GM23338 (cell line): ENCODE results near the gene PNN. TPM values are rescaled to one million over a fixed set of nuclear protein-coding genes. Genes with fewer than 3 reads are reported as not detected.

Experiments
- ATAC-seq: fragments of 200-7000 bp; cut with Tn5 transposase; 3 replicates; pipeline ENCODE4 v1.9.1; 2020
- DNase-seq: peaks from one replicate; pipeline ENCODE4 v3.0.0-alpha.2; 2015; ENCODE audit warnings: low spot score
- H2AFZ ChIP-seq: fragments of 200-600 bp; sonication (generic); 2 replicates; pipeline ENCODE4 v1.8.0; 2016; ENCODE audit warnings: antibody characterized with exemption, mild to moderate bottlenecking, moderate library complexity
- H3F3A ChIP-seq: fragments of 200-600 bp; sonication (generic); replicated peaks from 2 replicates; pipeline ENCODE4 v1.8.0; 2017; ENCODE audit warnings: antibody characterized with exemption, mixed run types, low read depth
- H3K27ac ChIP-seq: fragments of 200-600 bp; sonication (generic); 2 replicates; pipeline ENCODE4 v1.6.1; 2016; ENCODE audit warnings: low read depth
- H3K27me3 ChIP-seq: fragments of 200-600 bp; sonication (generic); 2 replicates; pipeline ENCODE4 v1.8.0; 2016; ENCODE audit warnings: mild to moderate bottlenecking, mixed run types, moderate library complexity; ENCODE audit not compliant: insufficient read depth
- H3K36me3 ChIP-seq: fragments of 200-600 bp; sonication (generic); 2 replicates; pipeline ENCODE4 v1.8.0; 2016; ENCODE audit warnings: mild to moderate bottlenecking; ENCODE audit not compliant: insufficient read depth
- H3K4me1 ChIP-seq: fragments of 200-600 bp; sonication (generic); 2 replicates; pipeline ENCODE4 v1.8.0; 2016; ENCODE audit warnings: mild to moderate bottlenecking, moderate library complexity; ENCODE audit not compliant: insufficient read depth
- H3K4me2 ChIP-seq: fragments of 200-600 bp; sonication (generic); 2 replicates; pipeline ENCODE4 v1.7.1; 2017; ENCODE audit warnings: mixed run types
- H3K4me3 ChIP-seq: fragments of 200-600 bp; sonication (generic); 2 replicates; pipeline ENCODE4 v1.6.1; 2016; ENCODE audit warnings: mixed run types
- H3K79me2 ChIP-seq: fragments of 200-600 bp; sonication (generic); replicated peaks from 2 replicates; pipeline ENCODE4 v1.8.0; 2017; ENCODE audit warnings: mild to moderate bottlenecking; ENCODE audit not compliant: insufficient read depth
- H3K9me2 ChIP-seq: fragments of 200-600 bp; sonication (generic); 2 replicates; pipeline ENCODE4 v1.8.0; 2017; ENCODE audit not compliant: insufficient read depth
- H4K20me1 ChIP-seq: fragments of 200-600 bp; sonication (generic); replicated peaks from 2 replicates; pipeline ENCODE4 v1.8.0; 2017; ENCODE audit warnings: mild to moderate bottlenecking; ENCODE audit not compliant: insufficient read depth
- H3K27ac Mint-ChIP-seq: 2 replicates; pipeline ENCODE4 v1.8.0; 2020; ENCODE audit warnings: inconsistent platforms, mild to moderate bottlenecking, moderate library complexity, mixed read lengths
- H3K27me3 Mint-ChIP-seq: 3 replicates; pipeline ENCODE4 v1.8.0; 2022; ENCODE audit warnings: low read depth, mild to moderate bottlenecking, moderate library complexity, mixed read lengths, inconsistent platforms; ENCODE audit not compliant: insufficient read depth, poor library complexity
- H3K36me3 Mint-ChIP-seq: 3 replicates; pipeline ENCODE4 v1.8.0; 2021; ENCODE audit warnings: low read depth, mild to moderate bottlenecking, inconsistent platforms, moderate library complexity, mixed read lengths
- H3K4me1 Mint-ChIP-seq: 3 replicates; pipeline ENCODE4 v1.8.0; 2020; ENCODE audit warnings: mild to moderate bottlenecking, inconsistent platforms, mixed read lengths
- H3K4me3 Mint-ChIP-seq: 3 replicates; pipeline ENCODE4 v1.8.0; 2021; ENCODE audit warnings: moderate library complexity, mild to moderate bottlenecking, inconsistent platforms, mixed read lengths
- H3K9me3 Mint-ChIP-seq: 3 replicates; pipeline ENCODE4 v1.8.0; 2020; ENCODE audit warnings: moderate library complexity, mild to moderate bottlenecking, inconsistent platforms, mixed read lengths
- CREB1 ChIP-seq: fragments of 250-450 bp; sonication (Bioruptor Pico); IDR thresholded peaks from 2 replicates; pipeline ENCODE4 v1.5.0; 2020; ENCODE audit warnings: low read depth, mild to moderate bottlenecking, moderate library complexity
- CTCF ChIP-seq, 2 experiments: fragments of 200-600 bp in 1 of 2; sonication (generic) in 1 of 2; conservative IDR thresholded peaks; 2 replicates each; pipeline versions ENCODE4 v1.5.1 to v1.6.1; 2016 to 2017; ENCODE audit warnings: antibody characterized with exemption in 2 of 2, low read depth in 2 of 2, mild to moderate bottlenecking in 2 of 2, moderate library complexity in 1 of 2
- ETS1 ChIP-seq: IDR thresholded peaks from 2 replicates; pipeline ENCODE4 v1.6.1; 2016; ENCODE audit warnings: antibody characterized with exemption
- EZH2 ChIP-seq: fragments of 200-600 bp; sonication (generic); IDR thresholded peaks from one replicate; pipeline ENCODE4 v1.8.0; 2017; ENCODE audit warnings: antibody characterized with exemption, mild to moderate bottlenecking, low read depth; ENCODE audit not compliant: unreplicated experiment
- EZH2phosphoT487 ChIP-seq: fragments of 200-600 bp; sonication (generic); IDR thresholded peaks from one replicate; pipeline ENCODE4 v1.8.1; 2018; ENCODE audit warnings: antibody characterized with exemption; ENCODE audit not compliant: unreplicated experiment
- JUNB ChIP-seq: IDR thresholded peaks from one replicate; pipeline ENCODE4 v1.6.1; 2016; ENCODE audit warnings: antibody characterized with exemption; ENCODE audit not compliant: unreplicated experiment
- NANOG ChIP-seq: IDR thresholded peaks from 2 replicates; pipeline ENCODE4 v1.6.1; 2016; ENCODE audit warnings: antibody characterized with exemption, borderline replicate concordance
- POLR2AphosphoS5 ChIP-seq: IDR thresholded peaks from 2 replicates; pipeline ENCODE4 v1.6.1; 2016; ENCODE audit warnings: antibody characterized with exemption, low read depth
- REST ChIP-seq: IDR thresholded peaks from one replicate; pipeline ENCODE4 v1.6.1; 2018; ENCODE audit warnings: antibody characterized with exemption; ENCODE audit not compliant: unreplicated experiment
- STAT1 ChIP-seq: IDR thresholded peaks from one replicate; pipeline ENCODE4 v1.6.1; 2016; ENCODE audit warnings: antibody characterized with exemption; ENCODE audit not compliant: unreplicated experiment
- ZNF114 ChIP-seq: fragments of 250-450 bp; sonication (Bioruptor Pico); IDR thresholded peaks from 2 replicates; pipeline ENCODE4 v1.5.0; 2020; ENCODE audit warnings: mild to moderate bottlenecking, moderate library complexity
- ZNF331 ChIP-seq: fragments of 250-450 bp; sonication (Bioruptor Pico); IDR thresholded peaks from 2 replicates; pipeline ENCODE4 v1.5.0; 2020; ENCODE audit warnings: low read depth, mild to moderate bottlenecking, moderate library complexity
- ZNF462 ChIP-seq: fragments of 250-450 bp; sonication (Bioruptor Pico); IDR thresholded peaks from 2 replicates; pipeline ENCODE4 v1.5.0; 2020; ENCODE audit warnings: mild to moderate bottlenecking, moderate library complexity
- polyA plus RNA-seq: library from polyadenylated mRNA; unstranded; fragments of >200 nt; fragmentation: Nextera tagmentation; extraction: Ambion mirVana; gene quantifications from 2 replicates; pipeline ENCODE4 v1.2.1, GENCODE V29; 2016
- total RNA-seq: library from RNA; depleted of rRNA; stranded (reverse); fragments of >200 nt; shearing (Covaris generic); gene quantifications from 2 replicates; pipeline ENCODE4 v1.2.3, GENCODE V29; 2014

Gene PNN
- total and polyA plus RNA-seq, 2 experiments from 2014 or later = 60.0 to 325 TPM

- ATAC-seq = no peak
- H3K79me2 ChIP-seq = peaks cover 64% of the 10 kb centered on the region
- peaks cover 36% of the 10 kb centered on the region for H4K20me1 ChIP-seq
Measured at GRCh38 chr14:39177168-39177545, 2.1 kb downstream of the PNN start.

More at GRCh38 chr14:39177168-39177545, 2.1 kb downstream of the PNN start:
- Histone ChIP-seq H2AFZ (no peak overlapping the region), H3K4me2 (peak overlapping the region; percentile 82; the same call in 1 of the 2 replicates), H3K4me1 (peaks cover 5% of the 10 kb centered on the region; the same call in 1 of the 2 replicates), H3K4me3 (peak overlapping the region; percentile 69), H3K36me3 (peaks cover 63% of the 10 kb centered on the region), H3K27ac (peak overlapping the region; percentile 82; the same call in 1 of the 2 replicates), H3F3A (peaks cover 48% of the 10 kb centered on the region), H3K9me2 (no peaks in the 10 kb centered on the region), H3K27me3 (no peaks in the 10 kb centered on the region)
- H3K4me1 Mint-ChIP-seq = peaks cover 21% of the 10 kb centered on the region
- H3K4me3 Mint-ChIP-seq = peak overlapping the region; percentile 99
- no peaks in the 10 kb centered on the region; the same call in 2 of the 3 replicates for H3K9me3 Mint-ChIP-seq
- no peak for TF ChIP-seq EZH2
- no peak for TF ChIP-seq ZNF462
- no peak for TF ChIP-seq STAT1
- TF ChIP-seq POLR2AphosphoS5 = no peak; the same call in 1 of the 2 replicates
- no peak for TF ChIP-seq EZH2phosphoT487
- no peak for TF ChIP-seq ETS1
- no peak for TF ChIP-seq NANOG
- TF ChIP-seq REST = no peak
- TF ChIP-seq CREB1 (CRISPR knock-in tag) = no peak
- no peak for TF ChIP-seq JUNB
- TF ChIP-seq ZNF331 (CRISPR knock-in tag) = no peak
- no peak for TF ChIP-seq ZNF114 (CRISPR knock-in tag)
- TF ChIP-seq CTCF (conservative IDR thresholded peaks at IDR 0.05; ENCODE audit: low read depth in 2 of 2) = no peak
- H3K27ac Mint-ChIP-seq = no peak overlapping the region
- H3K27me3 Mint-ChIP-seq = peaks cover 17% of the 10 kb centered on the region
- DNase-seq = no peak
- no peaks in the 10 kb centered on the region; the same call in 1 of the 3 replicates for H3K36me3 Mint-ChIP-seq
